ENCODE results near the gene CHL1. TPM values are rescaled to one million over a fixed set of nuclear protein-coding genes. Genes with fewer than 3 reads are reported as not detected.

Gene CHL1
- total RNA-seq, 4 donors from 2014 or later: 3.7 to 44.3 (median 23.4) TPM

- TF ChIP-seq CTCF (IDR thresholded peaks at IDR 0.05) (no peak), POLR2A (IDR thresholded peaks at IDR 0.05) (no peak)
- Histone ChIP-seq H3K4me1 (no peaks in the 10 kb centered on the region), H3K9me3 (peaks cover 0 to 6% (median 0%) of the 10 kb centered on the region in 3 donors), H3K27ac (no peak overlapping the region), H3K36me3 (no peaks in the 10 kb centered on the region), H3K4me3 (no peak overlapping the region), H3K27me3 (no peaks in the 10 kb centered on the region)
- DNase-seq: no peak
- intact Hi-C loops (cut with DNase I): no loop called here
- 55 to 92% methylated on average over 1 of the region's 1 CpG for WGBS, 2 donors
Observed at GRCh38 chr3:374459-374858, 177.9 kb downstream of the CHL1 start.

GRCh38 chr3:377158-377561 is 180.6 kb downstream of the CHL1 start:
- intact Hi-C loops (cut with DNase I): no loop called here
- WGBS, 2 donors: 8 to 11% methylated on average over 3 of the region's 3 CpGs
- no peaks in the 10 kb centered on the region for H3K4me1 ChIP-seq

DNA sequence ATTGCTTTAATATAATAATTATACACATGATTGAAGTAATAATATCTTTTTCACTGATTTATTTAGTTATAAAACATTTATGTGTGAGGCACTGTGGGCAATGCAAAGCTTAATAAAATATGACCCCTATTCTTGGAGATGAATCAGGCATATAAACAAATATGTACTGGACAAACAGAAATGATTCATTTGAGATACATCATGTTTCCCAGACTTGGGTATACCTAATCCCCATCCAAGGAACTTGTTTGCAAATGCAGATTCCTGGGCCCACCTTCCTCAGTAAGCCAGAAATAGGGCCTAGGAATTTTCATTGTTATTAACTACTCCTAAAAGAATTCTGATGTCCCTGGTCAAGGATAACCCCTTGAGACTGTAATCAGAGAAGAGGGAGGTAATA is 184.2 kb downstream of the CHL1 start:
- Histone ChIP-seq H3K4me1 (no peaks in the 10 kb centered on the region), H3K36me3 (no peaks in the 10 kb centered on the region), H3K27me3 (no peaks in the 10 kb centered on the region), H3K27ac (no peak overlapping the region), H3K9me3 (no peaks in the 10 kb centered on the region), H3K4me3 (no peak overlapping the region)
- no peak for DNase-seq
- TF ChIP-seq CTCF (IDR thresholded peaks at IDR 0.05): no peak
- no peak for TF ChIP-seq POLR2A (IDR thresholded peaks at IDR 0.05)
- intact Hi-C loops (cut with DNase I): no loop called here

More at GRCh38 chr3:377158-377561, 180.6 kb downstream of the CHL1 start:
- TF ChIP-seq CTCF (IDR thresholded peaks at IDR 0.05) (peak in 5 of 6 experiments; percentile 16 to 69 (median 29)), POLR2A (IDR thresholded peaks at IDR 0.05) (no peak)
- Histone ChIP-seq H3K4me3 (no peak overlapping the region), H3K27ac (no peak overlapping the region), H3K9me3 (no peaks in the 10 kb centered on the region), H3K36me3 (no peaks in the 10 kb centered on the region), H3K27me3 (no peaks in the 10 kb centered on the region)
- DNase-seq: no peak

GRCh38 chr3:385151-385550 is 188.6 kb downstream of the CHL1 start:
- TF ChIP-seq POLR2A (IDR thresholded peaks at IDR 0.05): no peak
- TF ChIP-seq CTCF (IDR thresholded peaks at IDR 0.05): no peak
- H3K27ac ChIP-seq: no peak overlapping the region
- no peak for DNase-seq
- no peak overlapping the region for H3K4me3 ChIP-seq
- intact Hi-C loops (cut with DNase I): no loop called here
- H3K36me3 ChIP-seq: no peaks in the 10 kb centered on the region
- H3K4me1 ChIP-seq: no peaks in the 10 kb centered on the region
- H3K27me3 ChIP-seq: no peaks in the 10 kb centered on the region
- H3K9me3 ChIP-seq: no peaks in the 10 kb centered on the region

DNA sequence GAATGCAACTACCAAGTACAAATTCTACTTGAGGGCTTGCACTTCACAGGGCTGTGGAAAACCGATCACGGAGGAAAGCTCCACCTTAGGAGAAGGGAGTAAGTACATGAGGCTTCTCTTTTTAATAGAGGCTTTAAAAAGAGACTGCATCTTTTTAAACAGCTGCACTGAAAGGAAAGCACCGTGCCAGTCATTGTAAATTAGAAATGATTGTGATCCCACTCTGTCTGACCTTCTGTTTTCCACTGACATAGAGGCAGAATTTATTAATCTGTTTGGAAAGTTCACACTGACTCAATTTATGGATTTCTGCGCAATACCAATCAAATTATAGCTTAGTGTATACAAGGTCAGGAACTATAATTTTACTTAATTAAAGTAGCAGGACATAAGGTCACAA is 198.2 kb downstream of the CHL1 start:
- no peak for DNase-seq
- Histone ChIP-seq H3K9me3 (no peaks in the 10 kb centered on the region), H3K27me3 (no peaks in the 10 kb centered on the region), H3K4me3 (no peak overlapping the region), H3K27ac (no peak overlapping the region), H3K4me1 (no peaks in the 10 kb centered on the region), H3K36me3 (no peaks in the 10 kb centered on the region)
- intact Hi-C loops (cut with DNase I): no loop called here
- TF ChIP-seq POLR2A (IDR thresholded peaks at IDR 0.05): no peak
- TF ChIP-seq CTCF (IDR thresholded peaks at IDR 0.05): no peak
- WGBS, 2 donors: 69 to 71% methylated on average over 4 of the region's 4 CpGs

All from esophagus squamous epithelium (tissue), 5 donors.